Measurements from ENCODE around the gene CDYL. TPM values are rescaled to one million over a fixed set of nuclear protein-coding genes. Genes with fewer than 3 reads are reported as not detected.
"Not testable (repeated sequence)": the region's sequence is repeated elsewhere in the genome, so short reads cannot be mapped to it uniquely, and the experiment has no call there.

The CDYL gene
- total RNA-seq, 1 donor from 2014 or later: 28.2 TPM

- no peak for DNase-seq (ENCODE audit: low spot score)
These were observed 64.0 kb downstream of the CDYL start for GRCh38 chr6:4840169-4840568.

- DNase-seq (ENCODE audit: low spot score): no peak
These were observed 67.9 kb downstream of the CDYL start for GRCh38 chr6:4844108-4844507.

GRCh38 chr6:4846387-4846786 is 70.2 kb downstream of the CDYL start:
- DNase-seq (ENCODE audit: low spot score): no peak

- peak; percentile 7 for DNase-seq (ENCODE audit: low spot score)
These were observed 72.3 kb downstream of the CDYL start for GRCh38 chr6:4848382-4849068.

- no peak for DNase-seq (ENCODE audit: low spot score)
These were observed 73.2 kb downstream of the CDYL start for GRCh38 chr6:4849226-4850022.

GRCh38 chr6:4851035-4851434 is 74.8 kb downstream of the CDYL start:
- DNase-seq (ENCODE audit: low spot score): no peak

- DNase-seq (ENCODE audit: low spot score): not testable (repeated sequence)
These were observed 76.0 kb downstream of the CDYL start for GRCh38 chr6:4852186-4852585.

- no peak for DNase-seq (ENCODE audit: low spot score)
These were observed 76.7 kb downstream of the CDYL start for GRCh38 chr6:4852938-4853337.

- DNase-seq (ENCODE audit: low spot score): no peak
These were observed 77.1 kb downstream of the CDYL start for GRCh38 chr6:4853349-4853748.

GRCh38 chr6:4853782-4854511 is 77.7 kb downstream of the CDYL start:
- no peak for DNase-seq (ENCODE audit: low spot score)

- DNase-seq (ENCODE audit: low spot score): no peak
These were observed 80.6 kb downstream of the CDYL start for GRCh38 chr6:4856785-4857184.

- DNase-seq (ENCODE audit: low spot score): no peak
These were observed 82.2 kb downstream of the CDYL start for GRCh38 chr6:4858194-4859015.

GRCh38 chr6:4860387-4860786 is 84.2 kb downstream of the CDYL start:
- no peak for DNase-seq (ENCODE audit: low spot score)

GRCh38 chr6:4861564-4861963 is 85.4 kb downstream of the CDYL start:
- DNase-seq (ENCODE audit: low spot score): no peak

GRCh38 chr6:4864519-4864918 is 88.3 kb downstream of the CDYL start:
- no peak for DNase-seq (ENCODE audit: low spot score)

- DNase-seq (ENCODE audit: low spot score): not testable (repeated sequence)
These were observed 88.8 kb downstream of the CDYL start for GRCh38 chr6:4865006-4865405.

- no peak for DNase-seq (ENCODE audit: low spot score)
These were observed 94.8 kb downstream of the CDYL start for GRCh38 chr6:4870821-4871494.

- DNase-seq (ENCODE audit: low spot score): no peak
These were observed 95.6 kb downstream of the CDYL start for GRCh38 chr6:4871825-4872224.

GRCh38 chr6:4872841-4873240 is 96.6 kb downstream of the CDYL start:
- DNase-seq (ENCODE audit: low spot score): no peak

GRCh38 chr6:4873928-4874327 is 97.7 kb downstream of the CDYL start:
- DNase-seq (ENCODE audit: low spot score): no peak

- DNase-seq (ENCODE audit: low spot score): no peak
These were observed 103.6 kb downstream of the CDYL start for GRCh38 chr6:4879741-4880275.
